HG03342 (cell line): ENCODE measurements around the gene B4GALT3.
A peak's percentile ranks its signal among the peaks of the same experiment; 100 is the strongest.
"Not testable (repeated sequence)": the region's sequence is repeated elsewhere in the genome, so short reads cannot be mapped to it uniquely, and the experiment has no call there.

Source experiments
- ATAC-seq: cut with Tn5 transposase; IDR thresholded peaks from one replicate; pipeline ENCODE4 v1.9.1; 2021; ENCODE audit warnings: mild to moderate bottlenecking, moderate library complexity; ENCODE audit not compliant: unreplicated experiment

Gene B4GALT3

DNA sequence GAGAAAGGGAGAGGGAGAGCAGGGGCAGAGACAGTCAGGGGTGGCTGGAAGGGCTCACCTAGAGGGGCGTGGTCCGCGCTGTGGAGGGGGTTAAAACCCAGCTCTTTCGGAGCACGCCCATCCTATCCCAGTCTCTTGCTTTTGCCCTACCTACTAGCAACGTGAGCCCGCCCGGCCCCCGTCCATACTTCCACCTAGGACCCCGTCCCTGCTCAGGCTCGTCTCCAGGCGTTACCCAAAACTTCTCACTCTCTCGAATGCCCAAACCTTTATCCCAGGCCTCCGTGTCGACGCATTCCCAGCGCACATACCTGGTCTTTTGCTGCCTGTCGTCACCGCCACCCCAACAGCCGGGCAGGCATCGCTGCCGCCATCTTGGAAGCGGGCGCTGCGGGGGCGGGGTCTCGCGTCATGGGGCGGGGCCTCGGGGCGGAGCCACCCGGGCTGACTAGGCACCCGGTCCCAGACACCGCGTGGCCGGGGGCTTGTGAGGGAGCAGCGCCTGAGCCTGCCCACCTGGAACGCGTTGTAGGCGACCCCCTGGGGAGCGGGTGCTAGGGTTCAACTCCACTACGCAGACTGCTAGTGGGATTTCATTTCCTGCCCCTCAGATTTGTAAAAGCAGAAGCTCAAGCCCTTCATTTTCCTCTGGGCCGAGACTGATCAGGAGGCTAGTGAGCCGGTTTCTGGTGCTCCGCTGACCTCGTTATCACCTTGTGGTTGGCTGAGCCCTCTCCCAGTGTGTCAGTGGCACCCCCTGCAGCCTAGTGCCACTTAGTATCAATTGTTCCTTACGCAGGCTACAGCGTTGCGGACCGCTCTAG is at the start of gene B4GALT3:
Gene B4GALT3 (minus strand): TSS at position 396 of the 824 bp plus-strand sequence. CDS start 1,447 bp downstream, outside the sequence.
- peak; percentile 80 for ATAC-seq

DNA sequence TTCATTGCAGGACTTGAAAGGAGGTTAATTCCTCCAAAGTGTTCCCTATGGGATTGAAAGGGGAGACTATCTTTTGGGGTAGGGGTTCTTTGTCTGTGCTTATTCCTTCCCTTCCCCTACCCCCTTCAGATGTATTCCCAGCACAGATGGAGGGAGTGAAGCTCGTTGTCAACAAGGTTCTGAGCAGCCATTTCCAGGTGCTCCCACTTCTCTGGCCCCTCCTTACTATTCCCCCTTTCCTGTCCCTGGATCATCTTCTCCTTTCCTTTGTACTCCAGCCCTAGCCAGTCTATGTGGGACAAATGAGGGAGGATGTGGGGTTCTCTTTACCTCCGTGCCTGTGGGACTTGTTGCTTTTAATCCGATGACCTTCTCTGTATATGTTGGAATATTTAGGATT is 49.5 kb upstream of the B4GALT3 start:
- no peak for ATAC-seq

DNA sequence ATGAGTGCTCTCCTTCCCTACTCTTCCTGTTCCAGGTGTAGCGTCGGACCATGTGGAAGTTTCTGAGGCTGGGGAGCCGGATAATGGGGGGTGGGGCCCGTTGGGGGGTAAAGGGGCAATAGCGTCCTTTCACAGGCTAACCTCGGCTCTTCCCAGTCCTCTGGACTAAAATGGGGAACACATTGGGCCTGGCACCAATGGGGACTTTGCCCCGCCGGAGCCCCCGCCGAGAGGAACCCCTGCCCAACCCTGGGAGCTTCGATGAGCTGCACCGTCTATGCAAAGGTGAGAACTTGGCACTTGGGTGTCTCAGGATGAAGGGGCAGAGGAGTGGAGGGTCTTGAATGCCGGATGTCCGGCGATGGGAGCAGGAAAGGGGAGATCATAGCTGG is 49.0 kb upstream of the B4GALT3 start:
- ATAC-seq: no peak

DNA sequence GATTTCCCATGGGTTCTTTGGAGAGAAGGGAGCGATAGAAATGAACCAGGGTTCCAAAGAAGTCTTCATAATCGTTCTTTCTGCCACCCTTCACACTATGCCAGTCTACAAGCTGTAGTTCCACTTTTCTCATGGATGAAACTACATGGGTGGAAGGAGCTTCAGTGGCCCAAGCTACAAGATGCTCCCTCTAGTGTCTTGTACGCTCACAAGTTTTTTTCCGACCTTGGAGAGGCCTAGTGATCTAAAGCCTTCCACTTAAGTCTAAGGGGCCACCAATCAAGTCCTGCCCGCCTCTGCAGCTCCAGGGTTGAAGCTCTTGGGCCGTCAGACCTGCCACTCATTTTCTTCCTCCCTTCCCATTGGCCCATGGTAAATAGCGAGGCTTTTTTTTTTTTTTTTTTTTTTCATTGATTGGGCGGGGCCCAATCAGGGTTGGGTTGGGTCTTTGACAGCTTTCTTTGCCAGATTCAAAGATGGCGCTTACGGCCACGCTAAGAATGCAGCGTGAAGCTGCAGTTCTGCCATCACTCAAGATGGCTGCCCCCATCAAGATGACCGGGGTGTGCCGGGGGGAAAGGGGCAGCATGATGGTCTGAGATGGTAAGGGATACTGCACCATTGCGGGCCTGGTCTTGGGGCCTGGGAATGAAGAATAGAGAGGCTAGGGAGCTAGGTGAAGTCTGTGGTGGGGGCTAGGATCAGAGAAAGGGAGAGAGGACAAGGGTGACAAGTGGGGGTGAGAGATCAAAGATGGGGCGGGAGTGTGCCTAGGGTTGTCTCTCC is 48.4 kb upstream of the B4GALT3 start, which contains the start of gene TOMM40L:
Gene TOMM40L (plus strand): TSS at position 527 of the 786 bp plus-strand sequence. CDS start 430 bp downstream, outside the sequence.
- peak; percentile 96 for ATAC-seq

DNA sequence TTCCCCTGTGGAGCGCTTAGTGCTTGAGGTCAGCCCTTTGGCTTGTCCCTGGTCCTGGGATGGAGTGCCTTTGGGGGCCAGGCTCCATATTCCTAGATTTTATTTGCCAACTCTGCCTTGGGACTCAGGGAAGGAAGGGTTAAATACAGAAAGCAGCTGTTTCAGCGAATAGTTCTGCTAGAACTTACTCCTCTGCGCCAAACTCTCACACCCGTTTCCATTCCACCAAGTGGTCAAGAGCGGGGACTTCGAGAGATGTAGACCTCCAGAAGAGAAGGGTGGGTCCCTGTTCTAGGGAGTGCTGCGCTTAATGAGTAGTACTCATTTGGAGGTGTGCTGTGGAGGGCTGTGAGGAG is 47.8 kb upstream of the B4GALT3 start:
- peak; percentile 1 for ATAC-seq

DNA sequence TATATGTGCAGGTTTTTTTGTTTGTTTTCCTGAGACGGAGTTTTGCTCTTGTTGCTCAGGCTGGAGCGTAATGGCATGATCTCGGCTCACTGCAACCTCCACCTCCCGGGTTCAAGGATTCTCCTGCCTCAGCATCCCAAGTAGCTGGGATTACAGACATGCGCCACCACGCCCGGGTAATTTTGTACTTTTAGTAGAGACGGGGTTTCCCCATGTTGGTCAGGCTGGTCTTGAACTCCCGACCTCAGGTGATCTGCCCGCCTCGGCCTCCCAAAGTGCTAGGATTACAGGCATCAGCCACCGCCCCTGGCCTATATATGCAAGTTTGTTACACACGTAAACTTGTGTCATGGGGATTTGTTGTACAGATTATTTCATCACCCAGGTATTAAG is 47.4 kb upstream of the B4GALT3 start:
- not testable (repeated sequence) for ATAC-seq

DNA sequence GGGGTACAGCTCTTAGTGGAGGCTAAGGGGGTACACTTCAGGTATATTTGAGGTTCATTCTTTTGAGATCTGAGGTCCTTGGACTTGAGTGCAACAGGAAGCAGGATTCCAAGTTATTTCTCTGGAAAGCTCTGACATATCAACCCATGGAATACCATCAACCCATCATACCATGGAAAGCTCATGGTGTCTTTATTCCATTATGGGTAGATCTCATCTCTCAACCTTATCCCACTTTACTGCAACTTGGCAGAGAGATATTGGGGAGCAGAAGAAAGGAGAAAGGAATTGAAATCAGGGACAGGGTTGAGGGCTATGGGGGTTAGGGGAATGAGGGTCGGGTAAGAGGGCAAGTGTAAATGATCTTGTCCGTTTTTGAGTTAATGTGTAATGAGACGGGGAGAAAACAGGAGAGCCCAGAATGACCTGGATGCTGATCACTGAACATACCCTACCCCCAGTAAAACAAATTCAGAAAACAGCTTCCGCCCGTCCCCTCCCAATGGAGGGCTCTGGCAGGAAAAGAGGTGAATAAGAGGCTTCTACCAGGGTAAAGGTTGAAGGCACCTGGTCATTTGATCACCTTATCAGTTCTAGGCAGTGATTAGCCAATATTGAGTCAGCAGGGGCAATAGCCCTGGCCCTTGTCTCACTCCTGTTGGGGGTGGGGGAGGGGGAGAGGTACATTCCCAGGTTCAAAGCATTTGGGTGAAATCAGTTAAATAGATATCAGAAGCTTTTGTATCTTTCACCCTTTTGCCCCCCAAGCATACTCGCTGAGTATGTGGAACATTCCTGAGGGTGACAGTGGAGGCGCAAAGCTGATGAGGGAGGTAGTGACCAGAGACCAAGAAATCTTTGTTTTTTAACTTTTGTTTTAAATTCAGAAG is 46.7 kb upstream of the B4GALT3 start:
- ATAC-seq: no peak

DNA sequence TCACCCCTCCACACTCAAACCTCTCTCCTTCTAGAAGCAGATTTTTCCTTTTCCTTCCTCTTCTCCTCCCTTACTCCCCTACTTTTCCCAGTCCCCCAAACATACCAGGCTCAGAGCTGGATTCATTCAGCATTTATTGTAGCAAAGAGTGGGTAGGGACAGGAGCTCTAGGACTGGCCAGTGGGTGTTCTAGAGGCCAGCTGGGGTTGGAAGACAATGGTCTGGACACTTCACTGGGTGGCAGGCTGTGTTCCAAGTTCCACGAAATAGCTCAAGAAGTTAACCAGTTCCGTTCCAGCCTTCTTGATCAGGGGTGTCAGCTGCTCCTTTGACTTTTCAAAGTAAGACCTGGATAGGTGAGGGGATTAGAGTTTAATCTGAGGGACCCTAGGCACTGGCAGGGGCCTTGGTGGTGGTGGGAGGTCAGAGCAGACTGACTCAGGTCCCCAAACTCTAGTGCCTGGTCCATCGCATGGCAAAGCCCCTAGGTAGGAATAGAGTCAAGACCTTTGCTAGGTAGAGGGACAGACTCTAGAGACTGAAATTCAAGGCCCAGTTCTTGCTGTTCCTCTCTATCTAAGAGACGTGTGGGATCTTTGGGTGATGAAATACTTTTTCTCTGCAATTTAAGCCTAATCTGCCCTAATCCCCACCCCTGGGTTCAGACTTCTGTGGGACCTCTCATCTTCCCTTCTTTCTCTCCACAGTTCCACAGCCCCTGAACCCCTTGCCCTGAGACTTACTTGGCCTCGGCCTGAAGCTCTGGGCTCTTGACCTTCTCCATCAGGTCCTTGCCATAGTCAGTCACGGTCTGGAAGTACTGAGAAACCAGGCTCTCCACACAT is 45.1 kb upstream of the B4GALT3 start:
- ATAC-seq: no peak

DNA sequence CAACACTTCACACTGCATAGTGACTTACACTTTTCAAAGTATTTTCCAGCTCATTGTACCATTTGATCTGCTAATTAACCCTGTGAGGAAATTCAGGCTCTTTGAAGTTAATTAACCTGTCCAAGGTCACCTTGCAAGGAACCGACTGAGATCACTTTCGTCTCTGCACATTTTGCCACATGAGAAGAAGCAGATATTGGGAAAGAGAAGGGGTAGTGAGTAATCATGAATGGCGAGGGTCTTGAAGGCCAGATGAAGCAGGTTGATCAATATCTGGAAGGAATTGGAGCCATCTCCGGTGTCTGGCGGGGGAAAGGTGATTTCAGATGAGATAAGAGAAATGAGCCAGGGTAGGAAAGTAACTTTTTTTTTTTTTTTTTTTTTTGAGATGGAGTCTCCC is 42.7 kb upstream of the B4GALT3 start:
- ATAC-seq: no peak

DNA sequence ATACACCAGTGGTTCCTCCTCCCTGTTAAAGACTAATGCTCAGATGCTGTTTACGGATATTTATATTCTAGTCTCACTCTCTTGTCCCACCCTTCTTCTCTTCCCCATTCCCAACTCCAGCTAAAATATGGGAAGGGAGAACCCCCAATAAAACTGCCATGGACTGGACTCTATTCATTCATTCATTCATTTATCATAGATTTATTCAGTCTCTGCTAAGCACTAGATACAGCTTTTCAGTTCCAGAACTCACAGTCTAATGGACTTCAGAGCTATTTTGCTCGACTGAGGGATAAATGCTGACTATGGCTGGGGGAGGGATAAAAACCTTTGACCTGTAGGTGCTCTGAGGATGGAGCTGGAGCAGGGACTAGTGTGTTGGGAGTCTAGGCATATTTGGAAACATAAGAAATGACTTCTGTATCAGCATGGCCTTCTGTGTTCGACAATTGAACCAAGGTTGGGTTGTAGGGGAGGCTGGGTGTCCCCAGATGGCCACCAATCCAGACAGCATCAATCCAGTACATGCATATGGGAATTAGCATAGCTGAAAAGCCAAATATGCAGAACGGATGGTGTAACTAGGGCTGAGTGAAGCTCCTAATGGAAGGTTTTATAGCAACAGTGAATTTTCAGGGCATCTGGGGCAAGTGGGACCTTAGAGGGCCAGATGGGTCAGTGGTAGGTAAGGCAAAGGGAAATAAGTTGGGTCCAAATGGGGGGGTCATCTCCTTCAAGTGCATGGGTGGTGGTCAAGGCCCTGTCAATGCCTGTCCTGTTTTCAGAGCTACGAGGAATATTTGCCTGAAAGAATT is 42.0 kb upstream of the B4GALT3 start:
- no peak for ATAC-seq

DNA sequence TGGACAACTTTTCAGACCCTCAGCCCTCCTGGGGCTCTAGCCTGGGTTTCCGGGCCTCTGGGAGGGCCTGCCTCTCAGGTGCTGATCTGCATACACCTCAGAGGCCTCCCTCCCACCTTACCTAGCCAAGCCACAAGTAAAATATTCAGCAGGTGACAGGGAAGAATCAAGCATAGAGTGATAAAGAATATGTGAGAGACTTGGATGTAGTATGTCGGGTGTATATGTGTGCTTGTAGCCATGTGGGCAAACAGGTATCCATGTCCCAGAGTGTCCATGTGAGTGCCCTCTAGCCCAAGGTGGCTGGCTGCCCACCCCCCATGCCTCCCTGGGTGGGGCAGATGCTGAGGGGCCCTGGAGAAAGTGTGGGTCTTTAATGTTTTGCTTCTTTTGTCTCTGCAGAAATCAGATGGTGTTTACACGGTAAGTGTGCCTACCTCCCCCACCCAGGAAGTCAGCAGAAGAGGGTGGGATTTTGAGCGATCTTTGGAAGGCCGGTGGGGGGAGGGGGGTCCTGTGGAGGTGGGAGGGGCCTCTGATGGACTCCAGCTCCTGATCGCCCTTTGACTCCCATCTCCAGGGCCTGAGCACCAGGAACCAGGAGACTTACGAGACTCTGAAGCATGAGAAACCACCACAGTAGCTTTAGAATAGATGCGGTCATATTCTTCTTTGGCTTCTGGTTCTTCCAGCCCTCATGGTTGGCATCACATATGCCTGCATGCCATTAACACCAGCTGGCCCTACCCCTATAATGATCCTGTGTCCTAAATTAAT is 41.2 kb upstream of the B4GALT3 start:
- no peak for ATAC-seq

DNA sequence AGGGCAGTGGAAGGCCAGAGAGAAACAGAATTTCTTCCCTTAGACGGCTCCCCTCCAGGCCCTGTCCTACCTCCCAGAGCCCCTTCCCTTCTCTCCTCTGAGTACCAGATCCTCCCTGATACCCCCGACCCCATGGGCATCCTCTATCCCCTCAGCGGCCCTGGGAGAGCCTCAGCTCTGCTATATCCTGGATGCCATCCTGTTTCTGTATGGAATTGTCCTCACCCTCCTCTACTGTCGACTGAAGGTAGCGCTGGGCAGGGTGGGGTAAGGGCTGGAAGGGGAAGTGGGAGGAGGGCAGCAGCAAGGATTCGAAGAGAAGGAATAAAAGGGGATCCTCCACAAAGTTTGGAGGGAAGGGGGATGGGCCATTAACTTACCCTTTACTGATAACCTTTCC is 40.5 kb upstream of the B4GALT3 start:
- no peak for ATAC-seq

DNA sequence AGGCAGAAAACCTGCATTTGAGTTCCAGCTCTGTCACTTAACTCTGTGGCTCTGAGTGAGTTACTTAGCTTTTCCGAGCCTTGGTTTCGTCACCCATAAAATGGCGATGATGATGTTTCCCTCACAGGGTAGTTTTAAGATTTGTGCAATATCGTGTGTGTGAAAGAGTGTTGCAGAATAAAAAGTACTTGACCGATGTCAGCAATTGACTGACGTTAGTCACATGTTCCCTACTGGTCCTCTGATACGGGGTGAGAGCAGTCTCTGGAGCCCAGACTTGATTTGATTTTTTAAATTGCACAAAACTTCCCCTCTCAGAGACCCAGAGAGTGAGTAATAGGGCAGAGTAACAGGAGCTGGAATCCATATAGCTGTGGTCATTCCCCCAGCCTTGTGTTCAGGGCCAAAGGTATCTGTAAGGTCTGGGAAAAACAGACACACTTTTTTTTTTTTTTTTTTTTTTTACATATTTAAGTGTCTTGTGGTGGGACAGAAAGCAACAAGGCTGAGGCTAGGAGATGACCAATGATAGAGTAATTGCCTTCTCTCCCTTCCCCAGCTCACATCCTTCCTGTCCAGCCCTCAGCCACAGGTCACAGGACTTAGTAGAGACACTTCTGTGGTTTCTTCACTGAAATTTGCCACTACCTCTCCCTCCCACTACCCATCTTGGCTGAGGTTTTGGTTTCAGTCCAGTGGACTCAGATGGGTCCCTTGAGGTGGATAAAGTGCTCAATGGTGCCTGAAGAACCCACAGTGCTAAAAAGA is 39.8 kb upstream of the B4GALT3 start:
- ATAC-seq: peak; percentile 80

DNA sequence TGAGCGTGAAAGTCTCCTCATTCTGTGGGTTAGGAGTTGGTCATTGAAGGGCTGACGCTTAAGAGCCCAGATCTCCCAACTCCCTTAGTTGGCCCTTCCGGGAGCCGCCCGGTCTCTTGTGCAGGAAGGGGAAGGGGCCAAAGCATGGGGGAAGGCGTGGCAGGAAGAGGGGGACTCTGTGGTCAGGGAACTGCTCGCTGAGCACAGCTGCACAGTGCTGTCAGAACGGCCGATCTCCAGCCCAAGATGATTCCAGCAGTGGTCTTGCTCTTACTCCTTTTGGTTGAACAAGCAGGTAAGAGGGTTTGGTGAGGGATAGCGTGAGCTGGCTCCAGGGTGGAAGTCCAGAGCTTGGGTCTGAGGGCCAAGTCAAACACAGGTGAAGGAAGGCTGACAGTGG is 37.8 kb upstream of the B4GALT3 start, which contains the start of gene FCER1G:
Gene FCER1G (plus strand): TSS at position 220 of the 400 bp plus-strand sequence. CDS start 27 bp downstream, at position 247.
- no peak for ATAC-seq

DNA sequence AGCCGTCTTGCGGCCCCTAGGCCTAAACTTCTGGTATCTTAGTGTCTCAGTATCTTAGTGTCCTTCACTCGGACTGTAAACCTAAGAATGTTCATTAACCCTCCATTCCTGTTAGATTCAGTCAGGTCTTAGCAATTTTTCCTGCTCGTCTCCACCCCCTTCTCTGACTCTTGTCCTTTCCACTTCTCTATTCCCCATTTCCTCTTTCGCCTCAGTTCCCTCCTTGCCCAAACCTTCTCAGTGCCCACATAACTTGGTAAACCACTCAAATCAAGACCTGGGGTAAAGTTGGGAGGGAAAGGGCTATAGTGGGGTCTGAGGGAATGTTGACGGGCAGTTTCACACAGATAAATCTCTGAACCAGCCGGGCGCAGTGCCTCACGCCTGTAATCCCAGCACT is 37.1 kb upstream of the B4GALT3 start:
- ATAC-seq: no peak

DNA sequence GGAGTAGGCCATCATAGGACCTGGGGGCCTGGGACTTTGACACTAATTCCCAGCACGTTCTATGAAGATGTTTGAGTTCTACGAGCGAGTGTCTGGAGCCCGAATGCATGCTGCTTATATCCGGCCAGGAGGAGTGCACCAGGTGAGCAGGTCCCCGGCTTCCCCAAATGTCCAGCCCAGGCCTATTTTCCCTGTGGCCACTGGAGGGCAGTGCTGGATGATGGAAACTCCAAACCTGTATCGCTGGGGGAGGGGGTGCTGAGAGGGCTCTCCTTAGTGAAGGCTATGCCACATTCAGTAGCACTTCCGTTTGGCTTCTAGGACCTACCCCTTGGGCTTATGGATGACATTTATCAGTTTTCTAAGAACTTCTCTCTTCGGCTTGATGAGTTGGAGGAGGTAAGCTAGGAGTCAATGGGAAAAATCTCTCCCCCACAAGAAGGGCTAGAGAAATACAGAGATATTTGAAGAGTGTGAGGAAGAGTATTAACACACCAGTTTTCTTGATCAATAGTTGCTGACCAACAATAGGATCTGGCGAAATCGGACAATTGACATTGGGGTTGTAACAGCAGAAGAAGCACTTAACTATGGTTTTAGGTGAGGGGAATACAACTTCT is 32.6 kb upstream of the B4GALT3 start:
- no peak for ATAC-seq

DNA sequence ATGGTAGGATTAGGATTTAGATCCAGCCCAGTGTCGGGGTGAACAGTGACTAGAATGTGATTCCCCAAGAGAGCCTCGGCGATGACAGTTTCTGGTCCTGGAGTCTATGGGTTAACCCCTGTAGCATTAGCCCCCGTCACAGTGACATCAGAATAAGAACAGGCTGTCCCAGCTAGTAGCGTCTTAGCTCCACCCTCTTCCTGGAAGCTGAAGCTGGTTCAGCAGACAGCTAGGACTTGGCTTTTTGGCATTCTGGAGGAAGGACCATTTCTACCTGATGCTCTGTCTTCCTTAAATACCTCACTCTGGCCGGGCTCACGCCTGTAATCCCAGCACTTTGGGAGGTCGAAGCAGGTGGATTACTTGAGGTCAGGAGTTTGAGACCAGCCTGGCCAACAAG is 29.9 kb upstream of the B4GALT3 start:
- no peak for ATAC-seq
